H9 (cell line): ENCODE results near the gene PTOV1. TPM values are rescaled to one million over a fixed set of nuclear protein-coding genes. Genes with fewer than 3 reads are reported as not detected.

Source experiments
- DNase-seq: peaks from one replicate; pipeline ENCODE4 v3.0.0-alpha.2; 2017
- H2AFZ ChIP-seq: one replicate; pipeline ENCODE4 v1.6.1; 2013; ENCODE audit warnings: mild to moderate bottlenecking, low read length, control low read depth, moderate library complexity
- H2AK5ac ChIP-seq: 2 replicates; pipeline ENCODE4 v1.6.1; 2013; ENCODE audit warnings: low read length, control low read depth, mixed read lengths; ENCODE audit not compliant: insufficient read length
- H2BK120ac ChIP-seq: one replicate; pipeline ENCODE4 v1.6.1; 2013; ENCODE audit warnings: low read depth, mild to moderate bottlenecking, low read length, control low read depth, inconsistent platforms; ENCODE audit not compliant: poor library complexity, severe bottlenecking
- H2BK12ac ChIP-seq: 2 replicates; pipeline ENCODE4 v1.6.1; 2013; ENCODE audit warnings: low read length, control low read depth, mixed read lengths, low read depth; ENCODE audit not compliant: insufficient read length
- H2BK15ac ChIP-seq: 2 replicates; pipeline ENCODE4 v1.6.1; 2013; ENCODE audit warnings: low read depth, low read length, control low read depth
- H2BK20ac ChIP-seq: one replicate; pipeline ENCODE4 v1.6.1; 2013; ENCODE audit warnings: low read depth, mild to moderate bottlenecking, low read length, control low read depth, inconsistent platforms; ENCODE audit not compliant: poor library complexity, severe bottlenecking
- H2BK5ac ChIP-seq: 2 replicates; pipeline ENCODE4 v1.6.1; 2013; ENCODE audit warnings: low read length, control low read depth, mixed read lengths; ENCODE audit not compliant: insufficient read length
- H3K14ac ChIP-seq: 2 replicates; pipeline ENCODE4 v1.6.1; 2013; ENCODE audit warnings: low read length, control low read depth; ENCODE audit not compliant: insufficient read depth
- H3K18ac ChIP-seq: 2 replicates; pipeline ENCODE4 v1.6.1; 2013; ENCODE audit warnings: low read depth, mild to moderate bottlenecking, mixed read lengths, low read length, control low read depth; ENCODE audit not compliant: insufficient read length
- H3K23ac ChIP-seq: 2 replicates; pipeline ENCODE4 v1.6.1; 2013; ENCODE audit warnings: low read length, control low read depth, mixed read lengths, low read depth; ENCODE audit not compliant: insufficient read length
- H3K23me2 ChIP-seq: 2 replicates; pipeline ENCODE4 v1.6.1; 2013; ENCODE audit warnings: low read depth, mild to moderate bottlenecking, mixed read lengths, low read length, control low read depth; ENCODE audit not compliant: insufficient read length, poor library complexity, severe bottlenecking
- H3K27ac ChIP-seq: 2 replicates; pipeline ENCODE4 v1.5.1; 2013; ENCODE audit warnings: low read length, control low read depth, mixed read lengths, low read depth; ENCODE audit not compliant: insufficient read length
- H3K27me3 ChIP-seq: 2 replicates; pipeline ENCODE4 v1.6.1; 2013; ENCODE audit warnings: low read length, control low read depth, inconsistent platforms; ENCODE audit not compliant: insufficient read depth
- H3K4ac ChIP-seq: 2 replicates; pipeline ENCODE4 v1.6.1; 2013; ENCODE audit warnings: low read depth, mild to moderate bottlenecking, control low read depth, inconsistent platforms, low read length, moderate library complexity
- H3K4me1 ChIP-seq: 2 replicates; pipeline ENCODE4 v1.6.1; 2013; ENCODE audit warnings: low read length, control low read depth, inconsistent platforms; ENCODE audit not compliant: insufficient read depth
- H3K4me2 ChIP-seq: 2 replicates; pipeline ENCODE4 v1.6.1; 2013; ENCODE audit warnings: low read length, control low read depth, mixed read lengths; ENCODE audit not compliant: insufficient read length, insufficient read depth
- H3K56ac ChIP-seq: 2 replicates; pipeline ENCODE4 v1.6.1; 2013; ENCODE audit warnings: low read depth, mild to moderate bottlenecking, mixed read lengths, low read length, control low read depth; ENCODE audit not compliant: insufficient read length
- H3K79me1 ChIP-seq: 2 replicates; pipeline ENCODE4 v1.6.1; 2013; ENCODE audit warnings: low read depth, mild to moderate bottlenecking, moderate library complexity, low read length, control low read depth, inconsistent platforms; ENCODE audit not compliant: insufficient read depth, poor library complexity, severe bottlenecking
- H3K79me2 ChIP-seq: 2 replicates; pipeline ENCODE4 v1.6.1; 2013; ENCODE audit warnings: low read length, control low read depth, inconsistent platforms; ENCODE audit not compliant: insufficient read depth
- H3K9ac ChIP-seq: 2 replicates; pipeline ENCODE4 v1.6.1; 2013; ENCODE audit warnings: low read length, control low read depth, mixed read lengths; ENCODE audit not compliant: insufficient read length; ENCODE audit errors: extremely low read depth
- H3K9me3 ChIP-seq: one replicate; pipeline ENCODE4 v1.6.1; 2013; ENCODE audit warnings: low read depth, low read length, inconsistent platforms; ENCODE audit not compliant: control insufficient read depth
- H3T11ph ChIP-seq: one replicate; pipeline ENCODE4 v1.6.1; 2013; ENCODE audit warnings: mild to moderate bottlenecking, low read length, control low read depth, inconsistent platforms
- H4K20me1 ChIP-seq: one replicate; pipeline ENCODE4 v1.6.1; 2013; ENCODE audit not compliant: control insufficient read depth, insufficient read length, insufficient read depth
- H4K5ac ChIP-seq: 2 replicates; pipeline ENCODE4 v1.6.1; 2013; ENCODE audit warnings: low read depth, mild to moderate bottlenecking, mixed read lengths, low read length, control low read depth; ENCODE audit not compliant: insufficient read length
- H4K8ac ChIP-seq: replicated peaks from 2 replicates; pipeline ENCODE4 v1.6.1; 2013; ENCODE audit warnings: low read length, control low read depth, mixed read lengths, low read depth; ENCODE audit not compliant: insufficient read length
- H4K91ac ChIP-seq: 2 replicates; pipeline ENCODE4 v1.6.1; 2013; ENCODE audit warnings: low read depth, mild to moderate bottlenecking, moderate library complexity, mixed read lengths, low read length, control low read depth; ENCODE audit not compliant: insufficient read length
- H3K27ac Mint-ChIP-seq, 3 experiments: 2 replicates in 2 of 3; 3 replicates in 1 of 3; pipeline ENCODE4 v1.8.0; 2020 to 2021; ENCODE audit warnings: mixed read lengths in 3 of 3, mild to moderate bottlenecking in 1 of 3, moderate library complexity in 1 of 3
- H3K27me3 Mint-ChIP-seq: 2 replicates; pipeline ENCODE4 v1.8.0; 2021; ENCODE audit warnings: low read depth, mild to moderate bottlenecking, moderate library complexity, mixed read lengths
- H3K36me3 Mint-ChIP-seq, 3 experiments: 2 replicates in 2 of 3; 3 replicates in 1 of 3; pipeline ENCODE4 v1.8.0; 2020 to 2021; ENCODE audit warnings: low read depth in 3 of 3, mixed read lengths in 3 of 3; ENCODE audit not compliant: insufficient read depth in 1 of 3
- H3K4me1 Mint-ChIP-seq, 2 experiments: 2 replicates each; pipeline ENCODE4 v1.8.0; 2020; ENCODE audit warnings: mixed read lengths in 2 of 2
- H3K4me3 Mint-ChIP-seq, 2 experiments: 2 replicates in 1 of 2; 3 replicates in 1 of 2; pipeline ENCODE4 v1.8.0; 2020 to 2021; ENCODE audit warnings: mild to moderate bottlenecking in 2 of 2, mixed read lengths in 2 of 2, moderate library complexity in 1 of 2
- H3K9me3 Mint-ChIP-seq, 2 experiments: 2 replicates in 1 of 2; 3 replicates in 1 of 2; pipeline ENCODE4 v1.8.0; 2020; ENCODE audit warnings: mild to moderate bottlenecking in 2 of 2, mixed read lengths in 2 of 2, moderate library complexity in 1 of 2
- WGBS: extraction: QIAGEN DNeasy Blood & Tissue Kit; methylation state at CpG from one replicate; pipeline ENCODE4 v1.1.7; 2013; ENCODE audit warnings: missing lambda C conversion rate, low lambda C conversion rate, mixed read lengths; ENCODE audit not compliant: insufficient read length; ENCODE audit errors: extremely low coverage; 5-methylcytosine and 5-hydroxymethylcytosine counted together
- total RNA-seq: library from RNA; stranded (reverse); gene quantifications from 2 replicates; pipeline ENCODE4 v1.2.1, GENCODE V29; 2021
- TF ChIP-seq, protein P1 (sequence below): fragments of 200-600 bp; sonication (generic); conservative IDR thresholded peaks from 3 replicates; pipeline ENCODE4 v1.8.0; 2021; ENCODE audit warnings: antibody characterized with exemption, mild to moderate bottlenecking

Gene PTOV1
- total RNA-seq, 1 experiment from 2014 or later: 309 TPM

DNA sequence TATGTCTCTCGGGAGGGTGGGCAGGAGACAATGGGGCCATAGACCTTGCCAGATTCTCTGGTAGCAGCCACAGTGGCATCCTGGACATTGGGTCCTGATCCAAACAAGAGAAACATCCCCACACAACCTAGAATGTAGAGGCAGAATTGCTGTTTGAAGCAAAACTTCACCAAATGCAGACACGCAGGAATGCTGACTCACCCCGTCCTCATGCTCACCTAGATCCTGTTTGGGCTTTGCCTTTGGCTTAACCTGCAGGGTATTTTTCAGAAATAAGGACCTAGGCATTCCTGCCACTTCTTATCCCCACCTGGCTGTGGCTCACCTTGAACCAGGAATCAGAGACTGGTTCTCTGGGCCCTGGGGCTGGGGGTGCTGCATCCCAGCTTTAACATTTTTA, 33.8 kb downstream of the PTOV1 start:
- H4K20me1 ChIP-seq: no peaks in the 10 kb centered on the region
- Mint-ChIP-seq H3K27ac (no peak overlapping the region), H3K27me3 (peaks cover 6% of the 10 kb centered on the region; the same call in 1 of the 2 replicates), H3K4me3 (no peak overlapping the region), H3K9me3 (peaks cover 0 to 11% of the 10 kb centered on the region in 2 experiments; a peak in 1 of 5 replicates), H3K36me3 (peaks cover 56 to 74% (median 69%) of the 10 kb centered on the region in 3 experiments), H3K4me1 (0 out of 4 replicates have a peak, but pooled peaks cover 0 to 3% of the 10 kb centered on the region in 2 experiments)
- H3T11ph ChIP-seq: no peak overlapping the region
- no peaks in the 10 kb centered on the region; the same call in 1 of the 2 replicates for H3K27me3 ChIP-seq
- H2AFZ ChIP-seq: no peak overlapping the region
- H3K56ac ChIP-seq: no peak overlapping the region
- DNase-seq: no peak
- H3K9ac ChIP-seq: no peak overlapping the region
- no peak overlapping the region for H4K5ac ChIP-seq
- no peak overlapping the region for H4K8ac ChIP-seq
- no peaks in the 10 kb centered on the region for H3K9me3 ChIP-seq
- H4K91ac ChIP-seq: no peak overlapping the region
- no peaks in the 10 kb centered on the region for H3K79me1 ChIP-seq
- no peak overlapping the region for H3K27ac ChIP-seq
- no peak overlapping the region for H3K4me2 ChIP-seq
- TF ChIP-seq, protein P1, sequence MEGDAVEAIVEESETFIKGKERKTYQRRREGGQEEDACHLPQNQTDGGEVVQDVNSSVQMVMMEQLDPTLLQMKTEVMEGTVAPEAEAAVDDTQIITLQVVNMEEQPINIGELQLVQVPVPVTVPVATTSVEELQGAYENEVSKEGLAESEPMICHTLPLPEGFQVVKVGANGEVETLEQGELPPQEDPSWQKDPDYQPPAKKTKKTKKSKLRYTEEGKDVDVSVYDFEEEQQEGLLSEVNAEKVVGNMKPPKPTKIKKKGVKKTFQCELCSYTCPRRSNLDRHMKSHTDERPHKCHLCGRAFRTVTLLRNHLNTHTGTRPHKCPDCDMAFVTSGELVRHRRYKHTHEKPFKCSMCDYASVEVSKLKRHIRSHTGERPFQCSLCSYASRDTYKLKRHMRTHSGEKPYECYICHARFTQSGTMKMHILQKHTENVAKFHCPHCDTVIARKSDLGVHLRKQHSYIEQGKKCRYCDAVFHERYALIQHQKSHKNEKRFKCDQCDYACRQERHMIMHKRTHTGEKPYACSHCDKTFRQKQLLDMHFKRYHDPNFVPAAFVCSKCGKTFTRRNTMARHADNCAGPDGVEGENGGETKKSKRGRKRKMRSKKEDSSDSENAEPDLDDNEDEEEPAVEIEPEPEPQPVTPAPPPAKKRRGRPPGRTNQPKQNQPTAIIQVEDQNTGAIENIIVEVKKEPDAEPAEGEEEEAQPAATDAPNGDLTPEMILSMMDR: no peak
- no peak overlapping the region for H3K23ac ChIP-seq
- H3K14ac ChIP-seq: no peak overlapping the region
- H2BK5ac ChIP-seq: no peak overlapping the region
- H3K4ac ChIP-seq: no peak overlapping the region
- H2AK5ac ChIP-seq: no peak overlapping the region
- no peak overlapping the region for H2BK20ac ChIP-seq
- no peak overlapping the region for H2BK15ac ChIP-seq
- H3K18ac ChIP-seq: no peak overlapping the region
- H3K4me1 ChIP-seq: no peaks in the 10 kb centered on the region
- H3K23me2 ChIP-seq: no peaks in the 10 kb centered on the region
- no peak overlapping the region for H2BK120ac ChIP-seq
- no peaks in the 10 kb centered on the region for H3K79me2 ChIP-seq
- WGBS: no CpG with 5 or more reads among the region's 3 CpGs
- no peak overlapping the region for H2BK12ac ChIP-seq
